NCI-H226 (cell line): ENCODE results near the gene POMT2.

ENCODE experiments used
- DNase-seq: peaks from one replicate; pipeline ENCODE4 v3.0.0-alpha.2; 2015

Gene POMT2

GRCh38 chr14:77265561-77266335 is 54.9 kb downstream of the POMT2 start:
- DNase-seq: no peak

GRCh38 chr14:77265187-77265515 is 55.5 kb downstream of the POMT2 start:
- no peak for DNase-seq

GRCh38 chr14:77264466-77265186 is 56.1 kb downstream of the POMT2 start:
- DNase-seq: no peak

GRCh38 chr14:77260631-77261030 is 60.1 kb downstream of the POMT2 start:
- DNase-seq: no peak

GRCh38 chr14:77260199-77260598 is 60.5 kb downstream of the POMT2 start:
- DNase-seq: no peak

- no peak for DNase-seq
These were observed 61.5 kb downstream of the POMT2 start for GRCh38 chr14:77259025-77259715.

GRCh38 chr14:77258566-77258965 is 62.1 kb downstream of the POMT2 start:
- DNase-seq: no peak

- DNase-seq: no peak
These were observed 63.0 kb downstream of the POMT2 start for GRCh38 chr14:77257700-77258099.

- DNase-seq: no peak
These were observed 64.0 kb downstream of the POMT2 start for GRCh38 chr14:77256694-77257093.

- DNase-seq: no peak
These were observed 67.1 kb downstream of the POMT2 start for GRCh38 chr14:77253333-77254190.

- DNase-seq: no peak
These were observed 68.8 kb downstream of the POMT2 start for GRCh38 chr14:77251870-77252269.

GRCh38 chr14:77250927-77251326 is 69.8 kb downstream of the POMT2 start:
- no peak for DNase-seq

- no peak for DNase-seq
These were observed 71.4 kb downstream of the POMT2 start for GRCh38 chr14:77249286-77249685.

GRCh38 chr14:77248666-77249065 is 72.0 kb downstream of the POMT2 start:
- DNase-seq: no peak

- no peak for DNase-seq
These were observed 73.9 kb downstream of the POMT2 start for GRCh38 chr14:77246784-77247183.

GRCh38 chr14:77245820-77246219 is 74.9 kb downstream of the POMT2 start:
- no peak for DNase-seq

- DNase-seq: no peak
These were observed 76.8 kb downstream of the POMT2 start for GRCh38 chr14:77243853-77244252.

GRCh38 chr14:77242752-77243151 is 77.9 kb downstream of the POMT2 start:
- no peak for DNase-seq

GRCh38 chr14:77241955-77242354 is 78.7 kb downstream of the POMT2 start:
- DNase-seq: no peak

- DNase-seq: no peak
These were observed 80.3 kb downstream of the POMT2 start for GRCh38 chr14:77240336-77240915.

- no peak for DNase-seq
These were observed 81.3 kb downstream of the POMT2 start for GRCh38 chr14:77239412-77239811.

GRCh38 chr14:77238996-77239395 is 81.7 kb downstream of the POMT2 start:
- no peak for DNase-seq

- DNase-seq: no peak
These were observed 82.3 kb downstream of the POMT2 start for GRCh38 chr14:77238356-77238755.
